GM10248 (cell line): ENCODE results near the gene DAD1.
A peak's percentile ranks its signal among the peaks of the same experiment; 100 is the strongest.

Experiments used
- CTCF ChIA-PET: fragments of 300-600 bp; sonication (Branson Sonifier 250); formaldehyde crosslinking; extraction: SDS; loops from one replicate; lab custom pipeline; 2021; ENCODE audit warnings: antibody characterized with exemption; lab: Yijun Ruan, JAX
- POLR2A ChIA-PET: fragments of 350-650 bp; sonication (Branson Sonifier 250); formaldehyde crosslinking; extraction: SDS; loops from one replicate; lab custom pipeline; 2020; ENCODE audit warnings: antibody characterized with exemption; lab: Yijun Ruan, JAX
- DNase-seq: peaks from one replicate; pipeline ENCODE4 v3.0.0; 2012; ENCODE audit errors: extremely low spot score
- CTCF ChIP-seq: IDR thresholded peaks from 2 replicates; pipeline ENCODE4 v1.5.1; 2012; ENCODE audit warnings: mild to moderate bottlenecking, low read depth; ENCODE audit errors: extremely low read depth, missing control alignments, control extremely low read depth

DAD1 gene

GRCh38 chr14:22561661-22562579 lies 27.1 kb downstream of the DAD1 start:
- no peak for TF ChIP-seq CTCF
- DNase-seq: peak; percentile 24
- ChIA-PET POLR2A (interaction anchor here (0.9 kb wide), 1 partner anchor 298 kb away, joined by 3 read pairs; no protein-coding TSS in a partner anchor), CTCF (interaction anchor here (0.7 to 5.6 kb wide), 15 partner anchors 7 to 311 kb away, joined by 3 to 136 read pairs (median 3); partner anchors contain the start of gene DAD1)

- POLR2A ChIA-PET: no interaction called here
- DNase-seq: no peak
- CTCF ChIA-PET: interaction anchor here (0.7 to 5.6 kb wide), 14 partner anchors 8 to 325 kb away, joined by 3 to 136 read pairs (median 3); partner anchors contain the start of gene DAD1
- TF ChIP-seq CTCF: no peak
Observed at GRCh38 chr14:22561366-22561660, 27.7 kb downstream of the DAD1 start.

GRCh38 chr14:22560662-22561365 lies 28.2 kb downstream of the DAD1 start:
- CTCF ChIA-PET: interaction anchor here (0.8 to 5.6 kb wide), 19 partner anchors 9 to 426 kb away, joined by 3 to 136 read pairs (median 3); partner anchors contain the start of gene DAD1
- POLR2A ChIA-PET: interaction anchor here (0.9 kb wide), 1 partner anchor 28 kb away, joined by 3 read pairs; the partner anchor contains the start of gene DAD1
- TF ChIP-seq CTCF: no peak
- DNase-seq: no peak

GRCh38 chr14:22559041-22559440 lies 30.0 kb downstream of the DAD1 start:
- POLR2A ChIA-PET: interaction anchor here (1.1 kb wide), 1 partner anchor 11 kb away, joined by 3 read pairs; no protein-coding TSS in a partner anchor
- CTCF ChIA-PET: interaction anchor here (1.2 to 5.6 kb wide), 7 partner anchors 10 to 294 kb away, joined by 3 to 136 read pairs (median 6); no protein-coding TSS in a partner anchor
- no peak for TF ChIP-seq CTCF
- DNase-seq: no peak

- ChIA-PET POLR2A (interaction anchor here (0.6 kb wide), 1 partner anchor 369 kb away, joined by 3 read pairs; no protein-coding TSS in a partner anchor), CTCF (interaction anchor here (0.7 to 5.6 kb wide), 6 partner anchors 11 to 424 kb away, joined by 3 to 136 read pairs (median 3); no protein-coding TSS in a partner anchor)
- TF ChIP-seq CTCF: no peak
- DNase-seq: no peak
Observed at GRCh38 chr14:22558221-22558913, 30.7 kb downstream of the DAD1 start.
